22Rv1 (cell line): Measurements from ENCODE around the gene SMG7.
A peak's percentile ranks its signal among the peaks of the same experiment; 100 is the strongest.

Experiments used
- CTCF ChIP-seq: fragments of 450-650 bp; IDR thresholded peaks from 2 replicates; pipeline ENCODE4 v1.5.1; 2017; ENCODE audit warnings: mild to moderate bottlenecking
- ZFX ChIP-seq: fragments of 450-650 bp; IDR thresholded peaks from 2 replicates; pipeline ENCODE4 v1.6.1; 2017; ENCODE audit warnings: antibody characterized with exemption, borderline replicate concordance

- TF ChIP-seq CTCF (peak; percentile 91), ZFX (no peak)
Observed at GRCh38 chr1:183543619-183544204, 71.4 kb downstream of the SMG7 start.
